A549 treated with dexamethasone at 1 μM for 4 hours (cell line): ENCODE data around the gene TRO. TPM values are rescaled to one million over a fixed set of nuclear protein-coding genes. Genes with fewer than 3 reads are reported as not detected.

Experiments used
- total RNA-seq: library from RNA; stranded (reverse); fragments of 200-300 nt; extraction: Qiagen RNA extraction; gene quantifications from 5 replicates; pipeline ENCODE4 v1.2.3, GENCODE V29; 2022

TRO gene
- total RNA-seq = 0.54 to 0.87 TPM (median 0.71 TPM) in 5 replicates

DNA sequence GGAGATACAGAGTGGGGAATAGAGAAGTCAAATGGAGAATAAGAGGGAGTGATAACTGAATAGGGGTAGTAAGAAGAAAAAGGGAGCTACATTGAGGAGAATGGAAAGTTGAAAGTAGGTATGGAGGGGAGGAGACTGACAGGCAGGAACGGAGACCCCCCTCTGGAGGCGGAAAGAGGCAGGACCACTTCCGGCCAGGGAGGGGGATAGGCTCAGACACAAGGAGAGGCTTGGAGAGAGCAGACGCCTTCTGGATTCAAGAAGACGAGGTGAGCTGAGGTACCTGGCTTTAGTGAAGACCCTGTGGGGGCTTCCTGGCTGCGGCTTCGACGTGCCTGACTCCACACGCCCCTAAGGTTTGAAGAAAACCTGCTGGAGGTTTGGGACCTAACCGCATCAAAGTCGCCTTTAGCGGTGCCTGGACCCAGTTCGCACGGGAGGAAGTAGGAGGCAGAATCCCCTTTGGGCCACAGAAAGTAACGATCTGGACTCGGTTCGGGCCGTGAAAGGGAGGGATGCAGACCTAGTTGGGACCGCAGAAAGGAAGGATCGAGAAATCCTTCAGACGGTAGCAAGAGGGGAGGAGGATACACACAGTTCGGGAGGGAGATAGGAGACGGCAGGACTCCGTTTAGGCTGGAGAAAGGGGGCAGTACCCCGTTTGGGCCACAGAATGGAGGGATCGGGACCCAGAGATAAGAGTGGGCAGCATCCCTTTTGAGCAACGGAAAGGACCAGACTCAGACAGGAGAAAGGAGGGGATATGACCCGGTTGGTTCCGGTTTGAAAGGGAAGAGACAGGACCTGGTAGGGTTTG lies at the start of gene TRO:
Gene TRO, plus strand, starts transcription at position 215 of the 817 bp plus-strand sequence. CDS start 1,423 bp downstream, outside the sequence.

Other genes starting within 250 kb of the TRO start
- gene ITIH6, start 122.6 kb upstream of the TRO start, total RNA-seq = 0.01 TPM in 1 of 5 replicates, not detected in the others
- gene MAGED2, start 113.1 kb upstream of the TRO start, total RNA-seq = 70.7 to 84.9 TPM (median 79.1 TPM) in 5 replicates
- gene PFKFB1, start 73.4 kb downstream of the TRO start, total RNA-seq = 0.07 to 0.15 TPM (median 0.10 TPM) in 3 of 5 replicates, not detected in the others
- 23.6 to 30.7 TPM (median 29.1 TPM) in 5 replicates for gene APEX2, start 79.5 kb downstream of the TRO start, total RNA-seq
- not detected in 5 replicates for gene ALAS2, start 110.2 kb downstream of the TRO start, total RNA-seq
- gene PAGE2B, start 154.2 kb downstream of the TRO start, total RNA-seq = not detected in 5 replicates
- gene PAGE2, start 168.2 kb downstream of the TRO start, total RNA-seq = not detected in 5 replicates